ENCODE results near the gene BARD1. TPM values are rescaled to one million over a fixed set of nuclear protein-coding genes. Genes with fewer than 3 reads are reported as not detected.
"Not testable (repeated sequence)": the region's sequence is repeated elsewhere in the genome, so short reads cannot be mapped to it uniquely, and the experiment has no call there.

The BARD1 gene
- total RNA-seq, 1 experiment from 2014 or later, result 11.9 TPM

- no peak for DNase-seq (ENCODE audit: low spot score)
Observed at GRCh38 chr2:214772443-214773015, 37.0 kb downstream of the BARD1 start.

GRCh38 chr2:214765180-214765579, 44.3 kb downstream of the BARD1 start:
- DNase-seq (ENCODE audit: low spot score), result no peak

GRCh38 chr2:214753455-214753854, 56.0 kb downstream of the BARD1 start:
- DNase-seq (ENCODE audit: low spot score), result no peak

- no peak for DNase-seq (ENCODE audit: low spot score)
Observed at GRCh38 chr2:214750529-214750928, 59.0 kb downstream of the BARD1 start.

GRCh38 chr2:214747992-214748391, 61.5 kb downstream of the BARD1 start:
- DNase-seq (ENCODE audit: low spot score), result no peak

- DNase-seq (ENCODE audit: low spot score), result no peak
Observed at GRCh38 chr2:214742119-214742518, 67.4 kb downstream of the BARD1 start.

- DNase-seq (ENCODE audit: low spot score), result no peak
Observed at GRCh38 chr2:214740867-214741395, 68.6 kb downstream of the BARD1 start.

GRCh38 chr2:214737188-214737587, 72.3 kb downstream of the BARD1 start:
- DNase-seq (ENCODE audit: low spot score), result no peak

GRCh38 chr2:214730800-214731407, 78.6 kb downstream of the BARD1 start:
- DNase-seq (ENCODE audit: low spot score), result no peak

- no peak for DNase-seq (ENCODE audit: low spot score)
Observed at GRCh38 chr2:214730248-214730647, 79.2 kb downstream of the BARD1 start.

GRCh38 chr2:214724741-214725140, 84.7 kb downstream of the BARD1 start:
- DNase-seq (ENCODE audit: low spot score), result no peak

GRCh38 chr2:214717837-214718236, 91.6 kb downstream of the BARD1 start:
- DNase-seq (ENCODE audit: low spot score), result not testable (repeated sequence)

GRCh38 chr2:214716811-214717560, 92.5 kb downstream of the BARD1 start:
- DNase-seq (ENCODE audit: low spot score), result no peak

- no peak for DNase-seq (ENCODE audit: low spot score)
Observed at GRCh38 chr2:214715025-214715424, 94.5 kb downstream of the BARD1 start.

- no peak for DNase-seq (ENCODE audit: low spot score)
Observed at GRCh38 chr2:214713080-214713830, 96.2 kb downstream of the BARD1 start.

- DNase-seq (ENCODE audit: low spot score), result no peak
Observed at GRCh38 chr2:214710729-214711128, 98.8 kb downstream of the BARD1 start.

GRCh38 chr2:214706986-214707385, 102.5 kb downstream of the BARD1 start:
- DNase-seq (ENCODE audit: low spot score), result no peak

- DNase-seq (ENCODE audit: low spot score), result no peak
Observed at GRCh38 chr2:214699236-214699635, 110.2 kb downstream of the BARD1 start.

GRCh38 chr2:214696681-214697080, 112.8 kb downstream of the BARD1 start:
- DNase-seq (ENCODE audit: low spot score), result no peak

GRCh38 chr2:214695789-214696188, 113.7 kb downstream of the BARD1 start:
- DNase-seq (ENCODE audit: low spot score), result no peak

- not testable (repeated sequence) for DNase-seq (ENCODE audit: low spot score)
Observed at GRCh38 chr2:214683557-214683956, 125.9 kb downstream of the BARD1 start.

GRCh38 chr2:214679736-214680135, 129.7 kb downstream of the BARD1 start:
- no peak for DNase-seq (ENCODE audit: low spot score)
